Stomach (tissue), 9 donors: ENCODE measurements around the gene MYLK2. TPM values are rescaled to one million over a fixed set of nuclear protein-coding genes. Genes with fewer than 3 reads are reported as not detected.

Source experiments
- DNase-seq, 2 donors: peaks; one replicate each; pipeline versions ENCODE4 v3.0.0 to v3.0.0-alpha.2; 2013 to 2019
- H3K27ac ChIP-seq, 5 donors: fragments of 200-600 bp in 4 of 5; sonication (generic) in 4 of 5; one replicate each; pipeline ENCODE4 v1.5.1; 2013 to 2019; ENCODE audit warnings: mild to moderate bottlenecking in 1 of 5, moderate library complexity in 1 of 5
- H3K27me3 ChIP-seq, 3 donors: fragments of 200-600 bp; sonication (generic); one replicate each; pipeline ENCODE4 v1.5.1; 2017 to 2019; ENCODE audit warnings: mixed run types in 1 of 3
- H3K36me3 ChIP-seq, 4 donors: fragments of 200-600 bp; sonication (generic); 1 replicate in 3 of 4; 2 replicates in 1 of 4; pipeline ENCODE4 v1.5.1; 2016 to 2019
- H3K4me1 ChIP-seq, 4 donors: fragments of 200-600 bp; sonication (generic); one replicate each; pipeline ENCODE4 v1.5.1; 2016 to 2019
- H3K4me3 ChIP-seq, 4 donors: fragments of 200-600 bp; sonication (generic) in 3 of 4; one replicate each; pipeline ENCODE4 v1.5.1; 2016 to 2019; ENCODE audit warnings: mild to moderate bottlenecking in 1 of 4
- H3K9me3 ChIP-seq, 4 donors: fragments of 200-600 bp; sonication (generic); one replicate each; pipeline ENCODE4 v1.5.1; 2016 to 2019
- CTCF ChIP-seq, 7 experiments: fragments of 450-650 bp in 4 of 7; fragments of 200-600 bp in 3 of 7; sonication (generic) in 3 of 7; IDR thresholded peaks; one replicate each; pipeline ENCODE4 v1.5.1; 2016 to 2019; ENCODE audit warnings: antibody characterized with exemption in 7 of 7, control low read depth in 2 of 7, mild to moderate bottlenecking in 1 of 7
- EP300 ChIP-seq: sonication (generic); formaldehyde crosslinking; IDR thresholded peaks from one replicate; pipeline ENCODE4 v1.6.1; 2017; ENCODE audit warnings: antibody characterized with exemption
- POLR2A ChIP-seq, 4 donors: fragments of 450-650 bp; IDR thresholded peaks; one replicate each; pipeline ENCODE4 v1.6.1; 2016; ENCODE audit warnings: antibody characterized with exemption in 4 of 4, control low read depth in 2 of 4, mild to moderate bottlenecking in 1 of 4, moderate library complexity in 1 of 4
- POLR2AphosphoS5 ChIP-seq, 3 donors: sonication (generic); formaldehyde crosslinking; IDR thresholded peaks; one replicate each; pipeline ENCODE4 v1.6.1; 2016; ENCODE audit warnings: antibody characterized with exemption in 3 of 3
- WGBS, 5 donors: extraction: QIAGEN DNeasy Blood & Tissue Kit in 3 of 5; methylation state at CpG; one replicate each; pipeline versions ENCODE4 v1.1.5 to v1.1.7; 2013 to 2018; 5-methylcytosine and 5-hydroxymethylcytosine counted together
- intact Hi-C: fragments of 100-400 bp; cut with DNase I; formaldehyde crosslinking; loops from one replicate; pipeline ENCODE4 v1.15.1; 2023; ENCODE audit warnings: low total_unique reads
- polyA plus RNA-seq, 3 donors: library from polyadenylated mRNA; stranded (reverse); fragments of 200-250 nt; gene quantifications; one replicate each; pipeline ENCODE4 v1.2.3, GENCODE V29; 2013
- total RNA-seq, 5 donors: library from RNA; depleted of rRNA; stranded (reverse); fragments of >200 nt; gene quantifications; one replicate each; pipeline versions ENCODE4 v1.1.0 to v1.2.3, GENCODE V29; 2014 to 2016
- donor health status: healthy with polysubstance abuse.
- donor health status: Bipolar disorder and iron deficiency.
- donor health status: healthy.

Gene MYLK2
- total and polyA plus RNA-seq, 8 donors: 0.19 to 0.45 (median 0.37) TPM; not detected in 3

GRCh38 chr20:31851240-31851955 is 32.2 kb downstream of the MYLK2 start:
- no peaks in the 10 kb centered on the region for H3K36me3 ChIP-seq
- TF ChIP-seq POLR2A (IDR thresholded peaks at IDR 0.05): no peak
- no peak for TF ChIP-seq CTCF (IDR thresholded peaks at IDR 0.05)
- TF ChIP-seq POLR2AphosphoS5 (IDR thresholded peaks at IDR 0.05): no peak
- TF ChIP-seq EP300: no peak
- DNase-seq: no peak
- intact Hi-C loops: loop anchor here (5.0 kb wide), 1 partner anchor 101 kb away; the partner anchor contains the start of gene PDRG1
- H3K4me1 ChIP-seq: peaks cover 4 to 14% (median 13%) of the 10 kb centered on the region in 4 donors
- no peak overlapping the region for H3K27ac ChIP-seq
- H3K9me3 ChIP-seq: no peaks in the 10 kb centered on the region
- H3K27me3 ChIP-seq: peaks cover 0 to 70% (median 8%) of the 10 kb centered on the region in 3 donors
- no peak overlapping the region for H3K4me3 ChIP-seq
- WGBS, 5 donors: 66 to 75% (median 71%) methylated on average over 10 to 11 of the region's 11 CpGs

- intact Hi-C loops: loop anchor here (5.0 kb wide), 1 partner anchor 99 kb away; the partner anchor contains the start of gene PDRG1
- Histone ChIP-seq H3K27ac (no peak overlapping the region), H3K9me3 (no peaks in the 10 kb centered on the region), H3K4me1 (peaks cover 4 to 14% (median 13%) of the 10 kb centered on the region in 4 donors), H3K4me3 (no peak overlapping the region), H3K36me3 (no peaks in the 10 kb centered on the region), H3K27me3 (peaks cover 0 to 87% (median 8%) of the 10 kb centered on the region in 3 donors)
- no peak for DNase-seq
- WGBS, 5 donors: 61 to 78% (median 76%) methylated on average over 7 of the region's 7 CpGs
- TF ChIP-seq POLR2AphosphoS5 (IDR thresholded peaks at IDR 0.05) (no peak), POLR2A (IDR thresholded peaks at IDR 0.05) (no peak), CTCF (IDR thresholded peaks at IDR 0.05) (no peak), EP300 (no peak)
These were observed 34.3 kb downstream of the MYLK2 start for GRCh38 chr20:31853481-31853880.

- H3K36me3 ChIP-seq: no peaks in the 10 kb centered on the region
- DNase-seq: no peak
- no peaks in the 10 kb centered on the region for H3K9me3 ChIP-seq
- intact Hi-C loops: no loop called here
- peaks cover 11 to 23% (median 20%) of the 10 kb centered on the region in 4 donors for H3K4me1 ChIP-seq
- no peak overlapping the region for H3K27ac ChIP-seq
- TF ChIP-seq POLR2AphosphoS5 (IDR thresholded peaks at IDR 0.05) (no peak), POLR2A (IDR thresholded peaks at IDR 0.05) (no peak), EP300 (no peak), CTCF (IDR thresholded peaks at IDR 0.05) (no peak)
- 57 to 73% (median 64%) methylated on average over 3 of the region's 3 CpGs for WGBS, 5 donors
- H3K4me3 ChIP-seq: no peak overlapping the region
- peaks cover 0 to 87% (median 10%) of the 10 kb centered on the region in 3 donors for H3K27me3 ChIP-seq
These were observed 37.4 kb downstream of the MYLK2 start for GRCh38 chr20:31856516-31856915.

- Histone ChIP-seq H3K27me3 (peaks cover 0 to 82% (median 14%) of the 10 kb centered on the region in 3 donors), H3K27ac (no peak overlapping the region), H3K9me3 (no peaks in the 10 kb centered on the region), H3K4me1 (peaks cover 11 to 20% (median 19%) of the 10 kb centered on the region in 4 donors), H3K36me3 (no peaks in the 10 kb centered on the region), H3K4me3 (no peak overlapping the region)
- intact Hi-C loops: no loop called here
- TF ChIP-seq CTCF (IDR thresholded peaks at IDR 0.05): no peak
- no peak for TF ChIP-seq POLR2A (IDR thresholded peaks at IDR 0.05)
- no peak for TF ChIP-seq POLR2AphosphoS5 (IDR thresholded peaks at IDR 0.05)
- no peak for TF ChIP-seq EP300
- DNase-seq: no peak
- WGBS, 5 donors: 62 to 74% (median 70%) methylated on average over 14 to 15 of the region's 15 CpGs
These were observed 39.0 kb downstream of the MYLK2 start for GRCh38 chr20:31857861-31858759.
